AG04449 (cell line): Measurements from ENCODE around the gene ZNF195.
"Not testable (repeated sequence)": the region's sequence is repeated elsewhere in the genome, so short reads cannot be mapped to it uniquely, and the experiment has no call there.

ENCODE experiments used
- CTCF ChIA-PET: fragments of 350-600 bp; formaldehyde crosslinking; extraction: SDS; loops from one replicate; lab custom pipeline; 2021; ENCODE audit warnings: antibody characterized with exemption; lab: Yijun Ruan, JAX
- POLR2A ChIA-PET: fragments of 400-600, 350-600 bp; formaldehyde crosslinking; extraction: SDS; loops from one replicate; lab custom pipeline; 2020; ENCODE audit warnings: antibody characterized with exemption, inconsistent platforms; lab: Yijun Ruan, JAX
- DNase-seq: peaks from one replicate; pipeline ENCODE4 v3.0.0-alpha.2; 2010; ENCODE audit warnings: low read depth, low spot score
- H3K4me3 ChIP-seq: 2 replicates; pipeline ENCODE4 v1.5.1; 2011; ENCODE audit warnings: low read depth, mild to moderate bottlenecking, control low read depth, low read length
- CTCF ChIP-seq: IDR thresholded peaks from one replicate; pipeline ENCODE4 v1.5.1; 2011; ENCODE audit warnings: mild to moderate bottlenecking, moderate library complexity, low read length, control low read depth, inconsistent platforms; ENCODE audit not compliant: insufficient read depth; ENCODE audit errors: missing control alignments

ZNF195 gene

GRCh38 chr11:3398509-3398908 is 19.6 kb upstream of the ZNF195 start:
- H3K4me3 ChIP-seq, POLR2A ChIA-PET, DNase-seq: not testable (repeated sequence)
- CTCF ChIA-PET: interaction anchor here (1.0 to 2.5 kb wide), 2 partner anchors 10 to 13 kb away, joined by 3 to 6 read pairs; no protein-coding TSS in a partner anchor

- H3K4me3 ChIP-seq, DNase-seq, POLR2A ChIA-PET: not testable (repeated sequence)
- CTCF ChIA-PET: interaction anchor here (2.5 kb wide), 1 partner anchor 11 kb away, joined by 6 read pairs; no protein-coding TSS in a partner anchor
These were observed 19.2 kb upstream of the ZNF195 start for GRCh38 chr11:3398106-3398505.

- POLR2A ChIA-PET: not testable (repeated sequence)
- CTCF ChIA-PET: interaction anchor here (2.5 kb wide), 1 partner anchor 12 kb away, joined by 6 read pairs; no protein-coding TSS in a partner anchor
These were observed 18.3 kb upstream of the ZNF195 start for GRCh38 chr11:3397210-3397609.

GRCh38 chr11:3395468-3395867 is 16.5 kb upstream of the ZNF195 start:
- CTCF ChIA-PET, H3K4me3 ChIP-seq, POLR2A ChIA-PET, DNase-seq: not testable (repeated sequence)

More at GRCh38 chr11:3397210-3397609, 18.3 kb upstream of the ZNF195 start:
- H3K4me3 ChIP-seq, DNase-seq: not testable (repeated sequence)

- H3K4me3 ChIP-seq, CTCF ChIA-PET, DNase-seq, POLR2A ChIA-PET: not testable (repeated sequence)
These were observed 16.0 kb upstream of the ZNF195 start for GRCh38 chr11:3394956-3395355.

GRCh38 chr11:3393450-3393849 is 14.5 kb upstream of the ZNF195 start:
- POLR2A ChIA-PET, DNase-seq, H3K4me3 ChIP-seq: not testable (repeated sequence)
- CTCF ChIA-PET: interaction anchor here (0.6 to 0.9 kb wide), 2 partner anchors 15 to 861 kb away, joined by 3 read pairs; no protein-coding TSS in a partner anchor

GRCh38 chr11:3382613-3383285 is 3.8 kb upstream of the ZNF195 start:
- TF ChIP-seq CTCF: no peak
- CTCF ChIA-PET: interaction anchor here (0.7 to 1.9 kb wide), 2 partner anchors 26 to 291 kb away, joined by 3 to 5 read pairs; no protein-coding TSS in a partner anchor
- no peak for DNase-seq
- POLR2A ChIA-PET: no interaction called here
- H3K4me3 ChIP-seq: no peak overlapping the region

GRCh38 chr11:3381794-3382193 is 2.8 kb upstream of the ZNF195 start:
- no peak overlapping the region for H3K4me3 ChIP-seq
- no peak for DNase-seq
- ChIA-PET POLR2A (no interaction called here), CTCF (no interaction called here)
- no peak for TF ChIP-seq CTCF

- ChIA-PET CTCF (no interaction called here), POLR2A (no interaction called here)
- no peak for TF ChIP-seq CTCF
- peak overlapping the region; percentile 2; the same call in 1 of the 2 replicates for H3K4me3 ChIP-seq
- DNase-seq: no peak
These were observed 2.0 kb upstream of the ZNF195 start for GRCh38 chr11:3380706-3381545.
